K562 (cell line): ENCODE results near the gene SLC26A2. TPM values are rescaled to one million over a fixed set of nuclear protein-coding genes. Genes with fewer than 3 reads are reported as not detected.

Experiments
- ATAC-seq: fragments of 200-7000 bp; cut with Tn5 transposase; 3 replicates; pipeline ENCODE4 v1.9.1; 2020; ENCODE audit warnings: moderate library complexity
- BruUV-seq: library from RNA; stranded (reverse); fragments of 400-500 nt; replicated peaks from 2 replicates; lab custom pipeline; 2021; lab: Mats Ljungman, UMichigan
- CTCF ChIA-PET: fragments of 300-600 bp; formaldehyde crosslinking; extraction: SDS; loops from one replicate; lab custom pipeline; 2021; ENCODE audit warnings: low intra/inter-chr PET ratio; lab: Yijun Ruan, JAX
- POLR2A ChIA-PET: fragments of 300-600, 350-650 bp; sonication (Branson Sonifier 250); formaldehyde crosslinking; extraction: SDS; loops from one replicate; lab custom pipeline; 2021; ENCODE audit warnings: antibody characterized with exemption, inconsistent platforms; lab: Yijun Ruan, JAX
- DNase-seq, 4 experiments: peaks; one replicate each; pipeline versions ENCODE4 v3.0.0 to v3.0.0-alpha.2; 2011 to 2018; ENCODE audit warnings: low spot score in 3 of 4, mixed read lengths in 3 of 4; ENCODE audit errors: extremely low read depth in 1 of 4
- FAIRE-seq: peaks from 2 replicates; lab custom pipeline; 2011; peaks lifted over from hg19 to GRCh38; lab: Jason Lieb, UNC
- H2AFZ ChIP-seq: 2 replicates; pipeline ENCODE4 v1.6.0; 2011; ENCODE audit warnings: low read depth, low read length, control low read depth, inconsistent platforms
- H3K27ac ChIP-seq: fragments of 200-600 bp; 3 replicates; pipeline ENCODE4 v1.8.0; 2011; ENCODE audit warnings: low read depth, mild to moderate bottlenecking, control low read depth, inconsistent platforms, low read length, moderate library complexity, mixed read lengths; ENCODE audit errors: extremely low read depth
- H3K27me3 ChIP-seq, 2 experiments: fragments of 300-600 bp in 1 of 2; 2 replicates in 1 of 2; 3 replicates in 1 of 2; pipeline versions ENCODE4 v1.6.0 to v1.8.0; 2011; ENCODE audit warnings: inconsistent platforms in 2 of 2, low read length in 2 of 2, mild to moderate bottlenecking in 1 of 2, mixed read lengths in 1 of 2, moderate library complexity in 1 of 2; ENCODE audit not compliant: control insufficient read depth in 2 of 2, insufficient read depth in 2 of 2
- H3K36me3 ChIP-seq: fragments of 300-600 bp; 3 replicates; pipeline ENCODE4 v1.8.0; 2011; ENCODE audit warnings: mild to moderate bottlenecking, low read length, inconsistent platforms; ENCODE audit not compliant: control insufficient read depth, insufficient read depth
- H3K4me1 ChIP-seq, 2 experiments: fragments of 200-600 bp in 1 of 2; replicated peaks in 1 of 2; 2 replicates in 1 of 2; 3 replicates in 1 of 2; pipeline versions ENCODE4 v1.5.1 to v1.8.0; 2011; ENCODE audit warnings: inconsistent platforms in 2 of 2, low read length in 2 of 2, mild to moderate bottlenecking in 1 of 2, mixed read lengths in 1 of 2, moderate library complexity in 1 of 2; ENCODE audit not compliant: control insufficient read depth in 2 of 2, insufficient read depth in 2 of 2
- H3K4me2 ChIP-seq: 2 replicates; pipeline ENCODE4 v1.6.1; 2011; ENCODE audit warnings: low read length, control low read depth, inconsistent platforms, mixed read lengths; ENCODE audit not compliant: insufficient read depth
- H3K4me3 ChIP-seq: fragments of 200-600 bp; sonication (generic), shearing (Covaris generic); 2 replicates; pipeline ENCODE4 v1.5.1; 2016; ENCODE audit warnings: control low read depth, inconsistent platforms
- H3K79me2 ChIP-seq: fragments of 200-600 bp; 3 replicates; pipeline ENCODE4 v1.8.0; 2011; ENCODE audit warnings: low read length, inconsistent platforms; ENCODE audit not compliant: control insufficient read depth, insufficient read depth
- H3K9ac ChIP-seq, 2 experiments: 2 replicates each; pipeline versions ENCODE4 v1.6.0 to v1.6.1; 2011; ENCODE audit warnings: low read depth in 2 of 2, low read length in 2 of 2, control low read depth in 1 of 2, inconsistent platforms in 1 of 2, mild to moderate bottlenecking in 1 of 2, mixed read lengths in 1 of 2; ENCODE audit not compliant: insufficient read depth in 1 of 2
- H3K9me1 ChIP-seq: one replicate; pipeline ENCODE4 v1.6.0; 2011; ENCODE audit warnings: inconsistent platforms, mild to moderate bottlenecking, low read length, moderate library complexity; ENCODE audit not compliant: control insufficient read depth, insufficient read depth
- H3K9me3 ChIP-seq: replicated peaks from 2 replicates; pipeline ENCODE4 v1.5.1; 2011; ENCODE audit warnings: low read depth, low read length, inconsistent platforms; ENCODE audit not compliant: control insufficient read depth, insufficient read depth
- H4K20me1 ChIP-seq: replicated peaks from 2 replicates; pipeline ENCODE4 v1.6.1; 2011; ENCODE audit warnings: low read length, inconsistent platforms, mixed read lengths; ENCODE audit not compliant: control insufficient read depth, insufficient read depth
- CBX3 ChIP-seq, 2 experiments: IDR thresholded peaks; 1 replicate in 1 of 2; 2 replicates in 1 of 2; pipeline ENCODE4 v1.6.1; 2012; ENCODE audit warnings: inconsistent platforms in 2 of 2, low read length in 2 of 2, borderline replicate concordance in 1 of 2, control low read depth in 1 of 2
- DNMT1 ChIP-seq: fragments of 450-650 bp; IDR thresholded peaks from 2 replicates; pipeline ENCODE4 v1.6.1; 2016; ENCODE audit warnings: antibody characterized with exemption, mild to moderate bottlenecking
- FOSL1 ChIP-seq: fragments of 200-800 bp; sonication (Bioruptor generic); conservative IDR thresholded peaks from 2 replicates; pipeline ENCODE4 v1.6.1; 2016; ENCODE audit warnings: missing genetic modification characterization, missing compliant biosample characterization
- RUNX1 ChIP-seq: sonication (generic); IDR thresholded peaks from 2 replicates; pipeline ENCODE4 v1.6.1; 2016; ENCODE audit warnings: antibody characterized with exemption, low read depth
- SPI1 ChIP-seq: IDR thresholded peaks from 2 replicates; pipeline ENCODE4 v1.6.1; 2011; ENCODE audit warnings: low read depth, low read length, control low read depth, borderline replicate concordance
- XRCC5 ChIP-seq: fragments of 200-400 bp; formaldehyde crosslinking; IDR thresholded peaks from 2 replicates; pipeline ENCODE4 v1.6.1; 2017; ENCODE audit warnings: low read depth, mild to moderate bottlenecking, low read length
- ZNF707 ChIP-seq: fragments of 250-450 bp; sonication (Bioruptor Pico); conservative IDR thresholded peaks from 2 replicates; pipeline ENCODE4 v1.8.0; 2022; ENCODE audit warnings: inconsistent platforms, mild to moderate bottlenecking, moderate library complexity
- WGBS: fragments of 100-300 bp; shearing (Covaris generic); methylation state at CpG from one replicate; pipeline ENCODE4 v1.1.6; 2016; ENCODE audit warnings: low coverage, mixed read lengths; ENCODE audit not compliant: insufficient coverage; ENCODE audit errors: missing lambda C conversion rate; 5-methylcytosine and 5-hydroxymethylcytosine counted together
- in situ Hi-C: fragments of 300-500 bp; cut with MboI; formaldehyde crosslinking; loops from 4 replicates; pipeline ENCODE4 v1.15.0; 2018; ENCODE audit warnings: inconsistent platforms, mixed read lengths
- intact Hi-C: fragments of 100-400 bp; cut with micrococcal nuclease; formaldehyde crosslinking; loops from 2 replicates; pipeline ENCODE4 v1.14.2; 2022
- polyA plus RNA-seq, 8 experiments: library from polyadenylated mRNA; depleted of rRNA in 4 of 8; stranded (reverse) in 5 of 8; unstranded in 3 of 8; fragments of >200 nt; fragmentation: Nextera tagmentation in 2 of 8; fragmentation: Illumina TruSeq in 1 of 8; extraction: Ambion mirVana in 2 of 8; extraction: Trizol in 1 of 8; gene quantifications; 2 replicates each; pipeline versions ENCODE4 v1.2.1 to v1.2.3, GENCODE V29; 2011 to 2014; ENCODE audit warnings: inconsistent platforms in 1 of 8, missing spikeins in 1 of 8
- total RNA-seq, 7 experiments: library from RNA; depleted of rRNA in 6 of 7; stranded (reverse); fragments of >200 nt in 6 of 7; fragmentation: Illumina TruSeq in 2 of 7; extraction: Trizol in 2 of 7; gene quantifications; 2 replicates each; pipeline versions ENCODE4 v1.2.1 to v1.2.3, GENCODE V29; 2011 to 2021; ENCODE audit warnings: low replicate concordance in 1 of 7
- TF ChIP-seq, protein P1 (sequence below): sonication (generic); formaldehyde crosslinking; IDR thresholded peaks from 2 replicates; pipeline ENCODE4 v1.9.0; 2022; ENCODE audit warnings: mild to moderate bottlenecking, missing genetic modification reagents
- TF ChIP-seq, protein P2 (sequence below): fragments of 250-450 bp; sonication (Bioruptor Pico); IDR thresholded peaks from 2 replicates; pipeline ENCODE4 v1.8.0; 2022; ENCODE audit warnings: inconsistent platforms, mild to moderate bottlenecking, moderate library complexity, borderline replicate concordance

SLC26A2 gene
- total and polyA plus RNA-seq, 9 of the 15 experiments (the other 6 are each of a cell fraction or from before 2014, with no cell fraction given) = 1.1 to 6.3 (median 3.6) TPM

GRCh38 chr5:150017226-150018005 lies 56.9 kb downstream of the SLC26A2 start:
- peak overlapping the region; percentile 6; the same call in 1 of the 2 replicates for H3K4me2 ChIP-seq
- ChIA-PET POLR2A (interaction anchor here (0.7 to 1.8 kb wide), 4 partner anchors 9 to 22 kb away, joined by 3 to 12 read pairs (median 7); no protein-coding TSS in a partner anchor), CTCF (interaction anchor here (0.6 kb wide), 1 partner anchor 26 kb away, joined by 3 read pairs; no protein-coding TSS in a partner anchor)
- DNase-seq (peak in 3 of 4 experiments; percentile 24 to 37 (median 32)), ATAC-seq (peak; percentile 77), FAIRE-seq (peak; percentile 65)
- H3K9me3 ChIP-seq = no peaks in the 10 kb centered on the region; the same call in 1 of the 2 replicates
- H4K20me1 ChIP-seq = no peaks in the 10 kb centered on the region
- peaks cover 100% of the 10 kb centered on the region for H3K36me3 ChIP-seq
- no TSS peak for BruUV-seq
- no peaks in the 10 kb centered on the region for H3K27me3 ChIP-seq
- H3K4me1 ChIP-seq = peaks cover 2 to 9% of the 10 kb centered on the region in 2 experiments; a peak in 2 of 5 replicates
- H3K27ac ChIP-seq = peak overlapping the region; percentile 41; the same call in 2 of the 3 replicates
- WGBS = 50% methylated on average over 6 of the region's 6 CpGs
- H3K79me2 ChIP-seq = 0 out of 3 replicates have a peak, but pooled peaks cover 6% of the 10 kb centered on the region
- no peak overlapping the region for H2AFZ ChIP-seq
- 0 out of 3 replicates have a peak, but pooled peaks of 1 of the 2 experiments have one; percentile 9 for TF ChIP-seq CBX3 (IDR thresholded peaks at IDR 0.05; ENCODE audit: borderline replicate concordance in 1 of 2, low read length in 2 of 2)
- no peak for TF ChIP-seq XRCC5
- TF ChIP-seq, protein P1, sequence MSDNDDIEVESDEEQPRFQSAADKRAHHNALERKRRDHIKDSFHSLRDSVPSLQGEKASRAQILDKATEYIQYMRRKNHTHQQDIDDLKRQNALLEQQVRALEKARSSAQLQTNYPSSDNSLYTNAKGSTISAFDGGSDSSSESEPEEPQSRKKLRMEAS (CRISPR knock-in tag) = no peak
- peak; percentile 42; the same call in 1 of the 2 replicates for TF ChIP-seq FOSL1 (tag)
- peak; percentile 32; the same call in 1 of the 2 replicates for TF ChIP-seq SPI1
- TF ChIP-seq, protein P2, sequence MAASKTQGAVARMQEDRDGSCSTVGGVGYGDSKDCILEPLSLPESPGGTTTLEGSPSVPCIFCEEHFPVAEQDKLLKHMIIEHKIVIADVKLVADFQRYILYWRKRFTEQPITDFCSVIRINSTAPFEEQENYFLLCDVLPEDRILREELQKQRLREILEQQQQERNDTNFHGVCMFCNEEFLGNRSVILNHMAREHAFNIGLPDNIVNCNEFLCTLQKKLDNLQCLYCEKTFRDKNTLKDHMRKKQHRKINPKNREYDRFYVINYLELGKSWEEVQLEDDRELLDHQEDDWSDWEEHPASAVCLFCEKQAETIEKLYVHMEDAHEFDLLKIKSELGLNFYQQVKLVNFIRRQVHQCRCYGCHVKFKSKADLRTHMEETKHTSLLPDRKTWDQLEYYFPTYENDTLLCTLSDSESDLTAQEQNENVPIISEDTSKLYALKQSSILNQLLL (CRISPR knock-in tag) = no peak
- no peak for TF ChIP-seq ZNF707 (CRISPR knock-in tag)
- TF ChIP-seq RUNX1 = no peak
- TF ChIP-seq DNMT1 = no peak
- in situ Hi-C loops = no loop called here
- peak overlapping the region in 1 of 2 experiments; percentile 23; a peak in 1 of 4 replicates for H3K9ac ChIP-seq
- no peak overlapping the region for H3K4me3 ChIP-seq
- intact Hi-C loops = no loop called here
- H3K9me1 ChIP-seq = no peaks in the 10 kb centered on the region
